Measurements from ENCODE around the gene TFPT. TPM values are rescaled to one million over a fixed set of nuclear protein-coding genes. Genes with fewer than 3 reads are reported as not detected.

Gene TFPT
- total and polyA plus RNA-seq, 2 of the 13 experiments (the other 11 are each of a cell fraction or from before 2014, with no cell fraction given), result 8.4 to 10.7 TPM

DNA sequence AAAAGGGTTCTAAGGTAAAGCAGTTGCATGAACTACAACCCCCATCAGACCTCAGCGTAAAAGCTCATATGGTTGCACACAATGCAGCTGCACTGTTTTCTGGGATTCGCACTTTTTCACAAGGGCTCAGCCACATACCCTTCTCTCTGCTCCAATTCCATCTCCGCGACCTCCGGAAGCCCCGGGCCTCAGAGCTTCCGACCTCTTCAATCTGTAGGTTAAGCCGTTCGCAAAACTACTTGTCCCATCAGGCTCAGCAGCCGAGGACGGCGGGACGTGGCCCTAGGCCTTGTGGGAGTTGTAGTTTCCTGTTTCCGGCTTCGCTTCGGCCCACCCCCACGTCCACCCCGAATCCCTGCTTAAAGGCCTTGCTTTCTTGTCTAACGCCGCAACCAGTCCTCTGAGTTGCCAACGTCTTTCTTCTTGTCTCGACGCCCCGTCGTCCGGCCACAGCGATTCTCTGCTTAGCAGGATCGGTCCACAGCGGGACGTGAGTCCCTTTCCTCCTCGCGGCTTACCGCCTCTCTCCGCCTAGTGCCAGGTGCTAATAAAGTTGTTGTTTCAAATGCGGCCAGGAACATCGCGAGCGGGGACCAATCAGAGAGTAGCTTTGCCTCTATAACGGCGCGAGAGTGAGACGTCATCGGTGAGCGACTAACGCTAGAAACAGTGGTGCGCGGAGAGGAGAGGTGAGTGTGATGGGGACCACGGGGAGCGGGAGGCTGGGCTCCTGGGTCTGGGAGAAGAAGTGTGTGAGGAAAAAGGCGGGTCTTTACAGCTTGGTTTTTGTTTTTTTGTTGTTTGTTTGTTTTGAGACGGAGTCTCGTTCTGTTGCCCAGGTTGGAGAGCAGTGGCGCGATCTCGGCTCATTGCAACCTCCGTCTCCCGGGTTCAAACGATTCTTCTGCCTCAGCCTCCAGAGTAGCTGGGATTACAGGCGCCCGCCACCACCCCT is at the start of gene TFPT, which contains the start of gene PRPF31 (continued):
- TF ChIP-seq ZNF503 (CRISPR knock-in tag; IDR thresholded peaks at IDR 0.05), result no peak
- TF ChIP-seq LCORL (IDR thresholded peaks at IDR 0.05), result no peak
- no peak; the same call in 1 of the 2 replicates for TF ChIP-seq LCORL (CRISPR knock-in tag; IDR thresholded peaks at IDR 0.05)
- peak; percentile 87 for TF ChIP-seq ZNF746 (CRISPR knock-in tag; IDR thresholded peaks at IDR 0.05)
- TF ChIP-seq FLYWCH1 (CRISPR knock-in tag; IDR thresholded peaks at IDR 0.05), result no peak
- no peak for TF ChIP-seq RAD51 (IDR thresholded peaks at IDR 0.05; ENCODE audit: borderline replicate concordance)
- TF ChIP-seq SOX6 (IDR thresholded peaks at IDR 0.05), result no peak
- TF ChIP-seq SOX6 (CRISPR knock-in tag; IDR thresholded peaks at IDR 0.05), result peak; percentile 47; the same call in 1 of the 2 replicates
- no peak for TF ChIP-seq ARHGAP35 (CRISPR knock-in tag; IDR thresholded peaks at IDR 0.05; ENCODE audit: borderline replicate concordance)
- peak; percentile 91; the same call in 1 of the 2 replicates for TF ChIP-seq KLF11 (CRISPR knock-in tag; IDR thresholded peaks at IDR 0.05)
- no peak; the same call in 1 of the 2 replicates for TF ChIP-seq ZMYM3 (CRISPR knock-in tag; IDR thresholded peaks at IDR 0.05)
- TF ChIP-seq TFE3 (CRISPR knock-in tag; IDR thresholded peaks at IDR 0.05), result no peak
- peak; percentile 72; the same call in 1 of the 2 replicates for TF ChIP-seq ZNF609 (CRISPR knock-in tag; IDR thresholded peaks at IDR 0.05; ENCODE audit: borderline replicate concordance)
- TF ChIP-seq ZBTB7A (CRISPR knock-in tag; IDR thresholded peaks at IDR 0.05), result no peak
- TF ChIP-seq ZFX (CRISPR knock-in tag; IDR thresholded peaks at IDR 0.05; ENCODE audit: low read depth), result peak; percentile 100
- TF ChIP-seq, protein P1, sequence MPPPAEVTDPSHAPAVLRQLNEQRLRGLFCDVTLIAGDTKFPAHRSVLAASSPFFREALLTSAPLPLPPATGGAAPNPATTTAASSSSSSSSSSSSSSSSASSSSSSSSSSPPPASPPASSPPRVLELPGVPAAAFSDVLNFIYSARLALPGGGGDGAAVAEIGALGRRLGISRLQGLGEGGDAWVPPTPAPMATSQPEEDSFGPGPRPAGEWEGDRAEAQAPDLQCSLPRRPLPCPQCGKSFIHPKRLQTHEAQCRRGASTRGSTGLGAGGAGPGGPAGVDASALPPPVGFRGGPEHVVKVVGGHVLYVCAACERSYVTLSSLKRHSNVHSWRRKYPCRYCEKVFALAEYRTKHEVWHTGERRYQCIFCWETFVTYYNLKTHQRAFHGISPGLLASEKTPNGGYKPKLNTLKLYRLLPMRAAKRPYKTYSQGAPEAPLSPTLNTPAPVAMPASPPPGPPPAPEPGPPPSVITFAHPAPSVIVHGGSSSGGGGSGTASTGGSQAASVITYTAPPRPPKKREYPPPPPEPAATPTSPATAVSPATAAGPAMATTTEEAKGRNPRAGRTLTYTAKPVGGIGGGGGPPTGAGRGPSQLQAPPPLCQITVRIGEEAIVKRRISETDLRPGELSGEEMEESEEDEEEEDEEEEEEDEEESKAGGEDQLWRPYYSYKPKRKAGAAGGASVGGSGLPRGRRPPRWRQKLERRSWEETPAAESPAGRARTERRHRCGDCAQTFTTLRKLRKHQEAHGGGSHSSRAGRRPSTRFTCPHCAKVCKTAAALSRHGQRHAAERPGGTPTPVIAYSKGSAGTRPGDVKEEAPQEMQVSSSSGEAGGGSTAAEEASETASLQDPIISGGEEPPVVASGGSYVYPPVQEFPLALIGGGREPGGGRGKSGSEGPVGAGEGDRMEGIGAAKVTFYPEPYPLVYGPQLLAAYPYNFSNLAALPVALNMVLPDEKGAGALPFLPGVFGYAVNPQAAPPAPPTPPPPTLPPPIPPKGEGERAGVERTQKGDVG (CRISPR knock-in tag; IDR thresholded peaks at IDR 0.05; ENCODE audit: borderline replicate concordance), result no peak
